ENCODE results near the gene ABCC11. TPM values are rescaled to one million over a fixed set of nuclear protein-coding genes. Genes with fewer than 3 reads are reported as not detected.

ABCC11 gene
- total and polyA plus RNA-seq, 2 experiments from 2014 or later: 0.10 TPM; not detected in 1

- H3K36me3 ChIP-seq (ENCODE audit: insufficient read depth): no peaks in the 10 kb centered on the region
- no peaks in the 10 kb centered on the region for H4K20me1 ChIP-seq (replicated peaks; ENCODE audit: insufficient read depth)
- Mint-ChIP-seq H3K4me1 (peaks cover 9% of the 10 kb centered on the region), H3K27ac (no peak overlapping the region), H3K27me3 (ENCODE audit: insufficient read depth, low read depth, poor library complexity) (no peaks in the 10 kb centered on the region), H3K36me3 (ENCODE audit: low read depth) (no peaks in the 10 kb centered on the region; the same call in 2 of the 3 replicates), H3K9me3 (no peaks in the 10 kb centered on the region; the same call in 2 of the 3 replicates), H3K4me3 (no peak overlapping the region; the same call in 2 of the 3 replicates)
- H3K27me3 ChIP-seq (ENCODE audit: insufficient read depth): no peaks in the 10 kb centered on the region
- DNase-seq (ENCODE audit: low spot score) (no peak), ATAC-seq (no peak)
- no peak overlapping the region for H3K4me3 ChIP-seq
- H3K4me2 ChIP-seq: no peak overlapping the region
- H3K79me2 ChIP-seq (replicated peaks; ENCODE audit: insufficient read depth): peaks cover 44% of the 10 kb centered on the region
- H3F3A ChIP-seq (replicated peaks; ENCODE audit: low read depth): no peaks in the 10 kb centered on the region
- peaks cover 11% of the 10 kb centered on the region for H3K4me1 ChIP-seq (ENCODE audit: insufficient read depth)
- TF ChIP-seq ZNF114 (CRISPR knock-in tag; IDR thresholded peaks at IDR 0.05): no peak
- no peak overlapping the region for H2AFZ ChIP-seq
- no peaks in the 10 kb centered on the region for H3K9me2 ChIP-seq (ENCODE audit: insufficient read depth)
- no peak overlapping the region for H3K27ac ChIP-seq (ENCODE audit: low read depth)
Measured at GRCh38 chr16:48246066-48246465, 1.3 kb downstream of the ABCC11 start.

GRCh38 chr16:48244863-48245195 is 2.5 kb downstream of the ABCC11 start:
- no peaks in the 10 kb centered on the region for H3K36me3 ChIP-seq (ENCODE audit: insufficient read depth)
- DNase-seq (ENCODE audit: low spot score) (no peak), ATAC-seq (no peak)
- no peak overlapping the region for H3K27ac ChIP-seq (ENCODE audit: low read depth)
- H3F3A ChIP-seq (replicated peaks; ENCODE audit: low read depth): no peaks in the 10 kb centered on the region
- H3K4me3 Mint-ChIP-seq: peak overlapping the region; percentile 93
- no peaks in the 10 kb centered on the region for H4K20me1 ChIP-seq (replicated peaks; ENCODE audit: insufficient read depth)
- H3K36me3 Mint-ChIP-seq (ENCODE audit: low read depth): peaks cover 5% of the 10 kb centered on the region
- no peaks in the 10 kb centered on the region for H3K27me3 ChIP-seq (ENCODE audit: insufficient read depth)
- H3K27me3 Mint-ChIP-seq (ENCODE audit: insufficient read depth, low read depth, poor library complexity): no peaks in the 10 kb centered on the region
- peaks cover 34% of the 10 kb centered on the region for H3K79me2 ChIP-seq (replicated peaks; ENCODE audit: insufficient read depth)
- peaks cover 6% of the 10 kb centered on the region for H3K9me3 Mint-ChIP-seq
- peak overlapping the region; percentile 97 for H3K4me2 ChIP-seq
- TF ChIP-seq CTCF (conservative IDR thresholded peaks at IDR 0.05; ENCODE audit: low read depth in 2 of 2): no peak
- TF ChIP-seq STAT1 (IDR thresholded peaks at IDR 0.05; ENCODE audit: unreplicated experiment): no peak
- no peak for TF ChIP-seq CREB1 (CRISPR knock-in tag; IDR thresholded peaks at IDR 0.05; ENCODE audit: low read depth)
- TF ChIP-seq EZH2phosphoT487 (IDR thresholded peaks at IDR 0.05; ENCODE audit: unreplicated experiment): no peak
- no peak for TF ChIP-seq ETS1 (IDR thresholded peaks at IDR 0.05)
- no peak for TF ChIP-seq REST (IDR thresholded peaks at IDR 0.05; ENCODE audit: unreplicated experiment)
- TF ChIP-seq NANOG (IDR thresholded peaks at IDR 0.05; ENCODE audit: borderline replicate concordance): no peak
- TF ChIP-seq POLR2AphosphoS5 (IDR thresholded peaks at IDR 0.05; ENCODE audit: low read depth): no peak
- TF ChIP-seq JUNB (IDR thresholded peaks at IDR 0.05; ENCODE audit: unreplicated experiment): no peak
- TF ChIP-seq EZH2 (IDR thresholded peaks at IDR 0.05; ENCODE audit: low read depth, unreplicated experiment): no peak
- TF ChIP-seq ZNF114 (CRISPR knock-in tag; IDR thresholded peaks at IDR 0.05): no peak
- peak overlapping the region; percentile 71 for H3K27ac Mint-ChIP-seq
- H3K4me1 Mint-ChIP-seq: peaks cover 9% of the 10 kb centered on the region
- peak overlapping the region; percentile 88; the same call in 1 of the 2 replicates for H2AFZ ChIP-seq
- H3K4me1 ChIP-seq (ENCODE audit: insufficient read depth): peaks cover 11% of the 10 kb centered on the region
- peak overlapping the region; percentile 86 for H3K4me3 ChIP-seq
- peaks cover 3% of the 10 kb centered on the region; the same call in 1 of the 2 replicates for H3K9me2 ChIP-seq (ENCODE audit: insufficient read depth)
